Thyroid gland (tissue), 4 donors: Measurements from ENCODE around the gene ADAD2. TPM values are rescaled to one million over a fixed set of nuclear protein-coding genes. Genes with fewer than 3 reads are reported as not detected.

ENCODE experiments used
- DNase-seq, 2 donors: peaks; one replicate each; pipeline ENCODE4 v3.0.0-alpha.2; 2019
- H3K27ac ChIP-seq, 3 donors: fragments of 200-600 bp; sonication (generic); 1 replicate in 2 of 3; 2 replicates in 1 of 3; pipeline ENCODE4 v1.5.1; 2016 to 2019; ENCODE audit warnings: mild to moderate bottlenecking in 1 of 3, moderate library complexity in 1 of 3
- H3K27me3 ChIP-seq: fragments of 200-600 bp; sonication (generic); one replicate; pipeline ENCODE4 v1.5.1; 2019
- H3K36me3 ChIP-seq, 2 donors: fragments of 200-600 bp; sonication (generic); one replicate each; pipeline ENCODE4 v1.5.1; 2016 to 2019
- H3K4me1 ChIP-seq, 2 donors: fragments of 200-600 bp; sonication (generic); one replicate each; pipeline ENCODE4 v1.5.1; 2017 to 2019
- H3K4me3 ChIP-seq, 3 donors: fragments of 200-600 bp; sonication (generic); replicated peaks in 1 of 3; 1 replicate in 2 of 3; 2 replicates in 1 of 3; pipeline ENCODE4 v1.5.1; 2016; ENCODE audit warnings: mild to moderate bottlenecking in 1 of 3
- H3K9me3 ChIP-seq: fragments of 200-600 bp; sonication (generic); one replicate; pipeline ENCODE4 v1.5.1; 2017
- POLR2A ChIP-seq, 2 donors: fragments of 450-650 bp; IDR thresholded peaks; one replicate each; pipeline ENCODE4 v1.6.1; 2017; ENCODE audit warnings: antibody characterized with exemption in 2 of 2, mild to moderate bottlenecking in 2 of 2, moderate library complexity in 1 of 2
- WGBS, 2 donors: methylation state at CpG; one replicate each; pipeline ENCODE4 v1.1.5; 2017; 5-methylcytosine and 5-hydroxymethylcytosine counted together
- intact Hi-C: fragments of 100-400 bp; cut with DNase I; formaldehyde crosslinking; loops from one replicate; pipeline ENCODE4 v1.15.1; 2023
- total RNA-seq, 4 donors: library from RNA; depleted of rRNA; stranded (reverse); fragments of >200 nt; gene quantifications; one replicate each; pipeline ENCODE4 v1.2.3, GENCODE V29; 2016
- TF ChIP-seq, protein P1 (sequence below), 6 experiments: fragments of 200-600 bp in 3 of 6; fragments of 450-650 bp in 3 of 6; sonication (generic) in 3 of 6; IDR thresholded peaks; one replicate each; pipeline ENCODE4 v1.5.1; 2016 to 2019; ENCODE audit warnings: antibody characterized with exemption in 6 of 6, mild to moderate bottlenecking in 2 of 6, inconsistent platforms in 1 of 6, moderate library complexity in 1 of 6

Gene ADAD2
- total RNA-seq, 4 donors from 2014 or later = 0.24 to 0.78 (median 0.54) TPM

DNA sequence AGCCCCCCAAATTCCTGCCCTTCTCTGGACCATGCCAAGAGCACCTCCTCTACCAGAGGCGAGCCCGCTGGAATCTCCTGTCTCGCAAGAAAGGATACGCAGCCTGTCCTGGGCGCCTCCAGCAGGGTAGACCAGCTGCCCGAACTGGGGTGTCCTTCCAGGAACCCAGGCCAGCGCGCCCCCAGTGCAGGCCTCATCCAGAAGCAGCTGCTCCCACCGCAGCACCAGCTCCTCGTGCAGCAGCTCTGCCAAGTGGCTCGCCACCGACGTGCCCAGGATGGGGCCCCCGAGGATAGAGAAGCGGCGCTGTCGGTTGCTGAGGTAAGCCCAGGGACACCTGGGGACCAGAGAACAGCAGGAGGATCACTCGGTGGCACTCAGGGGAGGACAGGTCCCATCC lies 8.9 kb upstream of the ADAD2 start:
- H3K4me3 ChIP-seq = no peak overlapping the region
- no peaks in the 10 kb centered on the region for H3K27me3 ChIP-seq
- no peaks in the 10 kb centered on the region for H3K9me3 ChIP-seq
- intact Hi-C loops = loop anchor here (5.0 to 10.0 kb wide), 2 partner anchors 95 to 217 kb away; partner anchors contain the start of gene NECAB2
- no peak for TF ChIP-seq POLR2A (IDR thresholded peaks at IDR 0.05)
- TF ChIP-seq, protein P1, sequence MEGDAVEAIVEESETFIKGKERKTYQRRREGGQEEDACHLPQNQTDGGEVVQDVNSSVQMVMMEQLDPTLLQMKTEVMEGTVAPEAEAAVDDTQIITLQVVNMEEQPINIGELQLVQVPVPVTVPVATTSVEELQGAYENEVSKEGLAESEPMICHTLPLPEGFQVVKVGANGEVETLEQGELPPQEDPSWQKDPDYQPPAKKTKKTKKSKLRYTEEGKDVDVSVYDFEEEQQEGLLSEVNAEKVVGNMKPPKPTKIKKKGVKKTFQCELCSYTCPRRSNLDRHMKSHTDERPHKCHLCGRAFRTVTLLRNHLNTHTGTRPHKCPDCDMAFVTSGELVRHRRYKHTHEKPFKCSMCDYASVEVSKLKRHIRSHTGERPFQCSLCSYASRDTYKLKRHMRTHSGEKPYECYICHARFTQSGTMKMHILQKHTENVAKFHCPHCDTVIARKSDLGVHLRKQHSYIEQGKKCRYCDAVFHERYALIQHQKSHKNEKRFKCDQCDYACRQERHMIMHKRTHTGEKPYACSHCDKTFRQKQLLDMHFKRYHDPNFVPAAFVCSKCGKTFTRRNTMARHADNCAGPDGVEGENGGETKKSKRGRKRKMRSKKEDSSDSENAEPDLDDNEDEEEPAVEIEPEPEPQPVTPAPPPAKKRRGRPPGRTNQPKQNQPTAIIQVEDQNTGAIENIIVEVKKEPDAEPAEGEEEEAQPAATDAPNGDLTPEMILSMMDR (IDR thresholded peaks at IDR 0.05) = no peak
- DNase-seq = no peak
- 91 to 96% methylated on average over 13 to 17 of the region's 18 CpGs for WGBS, 2 donors
- no peak overlapping the region for H3K27ac ChIP-seq
- peaks cover 36 to 44% of the 10 kb centered on the region in 2 donors for H3K36me3 ChIP-seq
- peaks cover 12 to 23% of the 10 kb centered on the region in 2 donors for H3K4me1 ChIP-seq

DNA sequence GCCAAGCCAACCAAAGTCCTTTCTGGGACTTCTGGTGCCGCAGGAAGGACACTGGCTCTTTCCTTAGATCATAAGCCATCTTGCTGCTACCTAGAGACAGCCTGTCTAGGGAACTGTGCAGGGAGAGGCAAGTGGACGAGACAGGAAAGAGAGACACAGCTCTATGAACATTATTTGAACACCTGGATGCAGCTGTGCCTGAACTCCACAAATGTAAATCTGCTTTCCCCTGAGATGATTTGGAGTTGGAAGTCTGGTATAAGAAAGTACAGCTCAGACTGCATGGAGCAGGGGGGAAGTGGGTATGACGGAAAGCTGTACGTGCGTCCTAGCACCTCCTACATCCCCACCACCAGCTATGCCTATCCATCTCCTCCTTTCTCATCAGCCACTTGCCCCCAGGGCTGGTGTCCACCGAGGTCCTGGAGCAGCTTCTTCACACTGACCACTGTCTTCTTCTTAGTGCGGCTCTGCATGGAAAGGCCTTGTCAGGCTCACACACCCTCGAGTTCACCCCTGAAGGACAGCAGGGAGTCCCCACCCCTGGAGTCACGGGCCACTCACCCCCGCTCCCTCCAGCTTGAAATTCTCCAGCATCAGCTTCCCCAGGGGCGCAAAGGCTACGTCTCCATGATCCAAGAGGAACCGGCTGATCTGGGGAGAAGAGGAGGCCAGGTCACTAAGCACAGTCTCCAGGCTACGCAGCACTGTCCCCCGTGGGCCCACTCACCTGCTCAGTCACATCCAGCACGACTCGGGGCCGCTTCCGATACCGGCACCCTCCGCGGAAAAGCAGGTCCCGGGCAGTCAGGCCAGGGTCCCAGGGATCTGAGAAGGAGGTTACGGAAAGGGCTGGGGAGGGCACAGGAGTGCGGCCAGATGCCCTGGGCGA lies 8.0 kb upstream of the ADAD2 start:
- WGBS, 2 donors = 96 to 98% methylated on average over 26 of the region's 26 CpGs
- intact Hi-C loops = loop anchor here (5.0 to 10.0 kb wide), 2 partner anchors 96 to 218 kb away; partner anchors contain the start of gene NECAB2
- Histone ChIP-seq H3K4me1 (peaks cover 8 to 15% of the 10 kb centered on the region in 2 donors), H3K9me3 (no peaks in the 10 kb centered on the region), H3K27ac (peak overlapping the region in 1 of 3 donors; percentile 28), H3K36me3 (peaks cover 36 to 44% of the 10 kb centered on the region in 2 donors), H3K27me3 (no peaks in the 10 kb centered on the region), H3K4me3 (no peak overlapping the region)
- TF ChIP-seq, protein P1 (IDR thresholded peaks at IDR 0.05) = no peak
- TF ChIP-seq POLR2A (IDR thresholded peaks at IDR 0.05) = no peak
- DNase-seq = no peak

DNA sequence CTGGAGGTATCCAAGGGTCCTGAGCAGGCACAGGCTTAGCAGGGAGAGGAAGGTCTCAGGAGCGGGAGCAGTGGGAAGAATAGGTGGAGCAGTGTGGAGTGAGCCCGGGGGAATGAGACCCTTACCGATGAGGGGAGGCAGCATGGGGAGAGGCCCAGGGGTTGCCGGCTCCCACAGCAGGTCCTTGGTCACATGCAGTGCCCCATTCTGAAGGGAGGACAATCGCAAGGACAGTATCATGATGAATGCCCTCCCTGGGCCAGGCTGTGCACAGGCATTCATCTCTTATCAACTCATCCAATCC lies 7.4 kb upstream of the ADAD2 start:
- Histone ChIP-seq H3K4me1 (peaks cover 8 to 9% of the 10 kb centered on the region in 2 donors), H3K4me3 (no peak overlapping the region), H3K27ac (peak overlapping the region in 1 of 3 donors; percentile 28), H3K9me3 (no peaks in the 10 kb centered on the region), H3K36me3 (peaks cover 36 to 42% of the 10 kb centered on the region in 2 donors), H3K27me3 (no peaks in the 10 kb centered on the region)
- intact Hi-C loops = loop anchor here (5.0 to 10.0 kb wide), 2 partner anchors 96 to 219 kb away; partner anchors contain the start of gene NECAB2
- 88 to 98% methylated on average over 5 of the region's 5 CpGs for WGBS, 2 donors
- no peak for DNase-seq
- TF ChIP-seq, protein P1 (IDR thresholded peaks at IDR 0.05) = no peak
- no peak for TF ChIP-seq POLR2A (IDR thresholded peaks at IDR 0.05)

DNA sequence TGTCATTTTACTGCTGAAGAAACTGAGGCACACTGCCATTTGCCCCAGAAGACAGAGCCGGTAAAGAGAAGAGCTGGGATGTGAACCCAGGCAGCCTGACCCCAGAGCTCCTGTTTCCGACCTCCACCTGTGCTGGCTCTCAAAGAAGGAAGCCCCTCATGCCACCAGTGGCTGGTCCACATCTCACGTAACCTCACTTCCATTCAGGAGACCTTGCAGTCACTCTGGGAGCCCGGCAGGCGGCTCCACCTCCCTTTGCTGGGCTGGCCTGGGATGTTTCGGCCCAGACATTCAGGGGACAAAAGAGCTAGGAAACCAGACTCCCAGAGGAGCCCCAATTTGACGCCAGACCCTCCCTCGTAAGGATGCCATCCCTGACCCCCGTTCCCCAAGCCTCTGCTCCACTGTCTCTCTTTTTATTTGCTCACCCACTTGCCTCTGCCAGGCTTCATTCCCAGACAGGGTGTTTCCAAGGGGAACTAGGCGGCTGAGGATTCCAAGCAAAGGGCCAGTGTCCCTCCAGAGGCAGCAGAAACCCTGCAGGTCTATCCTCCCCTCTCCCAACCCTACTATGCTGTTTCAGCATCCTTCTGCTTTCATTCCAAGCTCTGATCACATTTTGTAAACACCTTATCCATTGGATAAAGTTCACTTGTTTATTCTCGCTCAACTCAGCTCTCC lies 6.9 kb upstream of the ADAD2 start:
- no peaks in the 10 kb centered on the region for H3K9me3 ChIP-seq
- 81 to 84% methylated on average over 10 to 11 of the region's 11 CpGs for WGBS, 2 donors
- H3K4me1 ChIP-seq = peaks cover 8 to 9% of the 10 kb centered on the region in 2 donors
- H3K27ac ChIP-seq = peak overlapping the region in 2 of 3 donors; percentile 5 to 28
- no peak for TF ChIP-seq POLR2A (IDR thresholded peaks at IDR 0.05)
- TF ChIP-seq, protein P1 (IDR thresholded peaks at IDR 0.05) = no peak
- H3K27me3 ChIP-seq = no peaks in the 10 kb centered on the region
- H3K36me3 ChIP-seq = peaks cover 31 to 37% of the 10 kb centered on the region in 2 donors
- no peak overlapping the region for H3K4me3 ChIP-seq
- no peak for DNase-seq
- intact Hi-C loops = loop anchor here (5.0 to 10.0 kb wide), 2 partner anchors 97 to 219 kb away; partner anchors contain the start of gene NECAB2
